ENCODE measurements around the gene GKAP1.
"Not testable (repeated sequence)": the region's sequence is repeated elsewhere in the genome, so short reads cannot be mapped to it uniquely, and the experiment has no call there.

Gene GKAP1

GRCh38 chr9:83728591-83729368, 88.8 kb downstream of the GKAP1 start:
- DNase-seq (ENCODE audit: low spot score) = not testable (repeated sequence)

GRCh38 chr9:83724436-83724835, 93.1 kb downstream of the GKAP1 start:
- DNase-seq (ENCODE audit: low spot score) = no peak

- DNase-seq (ENCODE audit: low spot score) = no peak
Measured at GRCh38 chr9:83722726-83723495, 94.7 kb downstream of the GKAP1 start.

- no peak for DNase-seq (ENCODE audit: low spot score)
Measured at GRCh38 chr9:83721509-83721908, 96.1 kb downstream of the GKAP1 start.

- DNase-seq (ENCODE audit: low spot score) = no peak
Measured at GRCh38 chr9:83715794-83716193, 101.8 kb downstream of the GKAP1 start.

GRCh38 chr9:83715221-83715620, 102.3 kb downstream of the GKAP1 start:
- DNase-seq (ENCODE audit: low spot score) = no peak

- no peak for DNase-seq (ENCODE audit: low spot score)
Measured at GRCh38 chr9:83714329-83714728, 103.2 kb downstream of the GKAP1 start.

GRCh38 chr9:83708515-83709158, 108.9 kb downstream of the GKAP1 start:
- peak; percentile 48 for DNase-seq (ENCODE audit: low spot score)

GRCh38 chr9:83707768-83708514, 109.6 kb downstream of the GKAP1 start, which contains the start of gene UBQLN1:
TSS of gene UBQLN1 (minus strand) at chr9:83707958. CDS start at chr9:83707679, 279 bp downstream.
- DNase-seq (ENCODE audit: low spot score) = peak; percentile 94

GRCh38 chr9:83707518-83707767, 110.1 kb downstream of the GKAP1 start:
- DNase-seq (ENCODE audit: low spot score) = peak; percentile 85

- peak; percentile 29 for DNase-seq (ENCODE audit: low spot score)
Measured at GRCh38 chr9:83706676-83707517, 110.7 kb downstream of the GKAP1 start.

- DNase-seq (ENCODE audit: low spot score) = not testable (repeated sequence)
Measured at GRCh38 chr9:83705219-83705651, 112.3 kb downstream of the GKAP1 start.

GRCh38 chr9:83701769-83702168, 115.8 kb downstream of the GKAP1 start:
- DNase-seq (ENCODE audit: low spot score) = peak; percentile 76

GRCh38 chr9:83701286-83701685, 116.3 kb downstream of the GKAP1 start:
- no peak for DNase-seq (ENCODE audit: low spot score)

- no peak for DNase-seq (ENCODE audit: low spot score)
Measured at GRCh38 chr9:83699615-83700014, 118.0 kb downstream of the GKAP1 start.

- DNase-seq (ENCODE audit: low spot score) = no peak
Measured at GRCh38 chr9:83698976-83699585, 118.5 kb downstream of the GKAP1 start.

- DNase-seq (ENCODE audit: low spot score) = no peak
Measured at GRCh38 chr9:83691492-83691891, 126.1 kb downstream of the GKAP1 start.
